Measurements from ENCODE around the gene NF1. TPM values are rescaled to one million over a fixed set of nuclear protein-coding genes. Genes with fewer than 3 reads are reported as not detected.
A peak's percentile ranks its signal among the peaks of the same experiment; 100 is the strongest.

NF1 gene
- polyA plus RNA-seq, 3 donors: 1.2 to 7.4 (median 2.1) TPM

DNA sequence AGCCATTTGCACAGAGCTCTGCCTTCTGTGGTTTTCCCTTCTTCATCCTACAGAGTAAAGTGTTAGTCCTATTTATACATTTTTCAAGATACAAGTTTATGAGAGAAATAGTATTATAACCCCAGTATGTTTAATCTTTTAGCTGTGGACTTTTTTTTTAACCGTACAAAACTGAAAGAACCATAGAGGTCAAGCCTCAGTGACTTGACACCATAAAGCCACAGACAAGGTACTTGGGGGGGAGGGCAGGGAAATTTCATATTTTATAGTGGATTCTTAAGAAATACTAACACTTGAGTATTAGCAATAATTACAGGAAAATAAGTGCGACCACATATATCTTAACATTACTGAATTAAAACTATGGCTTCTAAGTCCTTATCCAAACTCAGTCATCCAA lies 279.7 kb downstream of the NF1 start:
- Mint-ChIP-seq H3K4me3 (peak overlapping the region in 1 of 2 donors; percentile 82), H3K27ac (peak overlapping the region in 4 of 7 donors; percentile 56 to 94 (median 86)), H3K27me3 (ENCODE audit: low read depth in 3 of 3) (no peaks in the 10 kb centered on the region), H3K4me1 (peaks cover 36% of the 10 kb centered on the region), H3K36me3 (peaks cover 7 to 10% of the 10 kb centered on the region in 2 donors), H3K9me3 (no peaks in the 10 kb centered on the region)
- Histone ChIP-seq H3K27ac (ENCODE audit: low read depth in 1 of 2, low read length in 2 of 2) (peak overlapping the region in 1 of 2 donors; percentile 51), H3K9me3 (replicated peaks in 1 of 2; ENCODE audit: control insufficient read depth in 1 of 2, insufficient read depth in 1 of 2, low read length in 2 of 2) (no peaks in the 10 kb centered on the region), H2AFZ (ENCODE audit: insufficient read depth, low read depth, low read length, poor library complexity, severe bottlenecking) (peak overlapping the region; percentile 32), H4K20me1 (ENCODE audit: insufficient read depth, low read length) (no peaks in the 10 kb centered on the region), H3K4me2 (replicated peaks; ENCODE audit: extremely low read depth, low read length, poor library complexity, severe bottlenecking) (peak overlapping the region; percentile 65), H3K27me3 (ENCODE audit: control insufficient read depth in 2 of 2, insufficient read depth in 2 of 2, low read length in 2 of 2) (no peaks in the 10 kb centered on the region), H3K4me3 (replicated peaks in 1 of 3; ENCODE audit: low read depth in 2 of 3, low read length in 3 of 3) (peak overlapping the region in 1 of 3 experiments; percentile 59), H3K79me2 (ENCODE audit: insufficient read depth, low read length) (peaks cover 6% of the 10 kb centered on the region), H3K36me3 (replicated peaks in 1 of 2; ENCODE audit: control insufficient read depth in 1 of 2, insufficient read depth in 2 of 2, low read length in 2 of 2) (peaks cover 0 to 2% of the 10 kb centered on the region in 2 donors), H3K4me1 (ENCODE audit: control insufficient read depth in 1 of 2, insufficient read depth in 2 of 2, low read length in 2 of 2) (peaks cover 32 to 35% of the 10 kb centered on the region in 2 donors), H3K9ac (ENCODE audit: insufficient read depth, low read length, poor library complexity, severe bottlenecking) (no peak overlapping the region)
- DNase-seq: no peak
- TF ChIP-seq CTCF (IDR thresholded peaks at IDR 0.05): no peak
- intact Hi-C loops (cut with micrococcal nuclease): no loop called here
- no CpG with 5 or more reads among the region's 2 CpGs for WGBS (ENCODE audit: insufficient coverage)

DNA sequence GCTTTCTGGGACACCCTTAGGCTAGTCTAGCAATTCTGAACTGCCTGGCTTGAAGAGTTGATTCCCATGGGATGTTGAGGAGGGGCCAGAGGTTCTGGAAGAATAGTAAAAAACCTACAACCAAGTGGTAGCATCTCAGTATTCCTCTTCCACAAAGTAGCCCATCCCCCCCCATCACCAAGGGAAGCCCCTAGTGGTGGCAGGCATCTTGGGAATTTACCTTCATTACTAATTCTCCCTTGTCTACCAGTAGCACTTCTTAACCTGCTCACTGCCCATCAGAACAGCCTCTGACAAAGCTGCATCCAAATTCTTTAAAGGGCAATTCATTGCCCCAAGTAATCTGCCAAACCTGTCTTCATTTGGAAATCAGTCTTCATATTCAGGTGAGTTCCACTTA lies 283.9 kb downstream of the NF1 start:
- H3K27me3 ChIP-seq (ENCODE audit: control insufficient read depth in 2 of 2, insufficient read depth in 2 of 2, low read length in 2 of 2): no peaks in the 10 kb centered on the region
- Mint-ChIP-seq H3K9me3 (no peaks in the 10 kb centered on the region), H3K36me3 (peaks cover 9 to 14% of the 10 kb centered on the region in 2 donors), H3K27me3 (ENCODE audit: low read depth in 3 of 3) (no peaks in the 10 kb centered on the region), H3K27ac (peak overlapping the region in 1 of 7 donors; percentile 35), H3K4me1 (peaks cover 9% of the 10 kb centered on the region), H3K4me3 (no peak overlapping the region)
- no peak for DNase-seq
- H3K4me2 ChIP-seq (replicated peaks; ENCODE audit: extremely low read depth, low read length, poor library complexity, severe bottlenecking): no peak overlapping the region
- no peak overlapping the region for H3K27ac ChIP-seq (ENCODE audit: low read depth in 1 of 2, low read length in 2 of 2)
- no peaks in the 10 kb centered on the region for H3K79me2 ChIP-seq (ENCODE audit: insufficient read depth, low read length)
- TF ChIP-seq CTCF (IDR thresholded peaks at IDR 0.05): no peak
- no peaks in the 10 kb centered on the region for H3K9me3 ChIP-seq (replicated peaks in 1 of 2; ENCODE audit: control insufficient read depth in 1 of 2, insufficient read depth in 1 of 2, low read length in 2 of 2)
- no peak overlapping the region for H2AFZ ChIP-seq (ENCODE audit: insufficient read depth, low read depth, low read length, poor library complexity, severe bottlenecking)
- no peaks in the 10 kb centered on the region for H3K36me3 ChIP-seq (replicated peaks in 1 of 2; ENCODE audit: control insufficient read depth in 1 of 2, insufficient read depth in 2 of 2, low read length in 2 of 2)
- H3K9ac ChIP-seq (ENCODE audit: insufficient read depth, low read length, poor library complexity, severe bottlenecking): no peak overlapping the region
- intact Hi-C loops (cut with micrococcal nuclease): no loop called here
- peaks cover 10 to 11% of the 10 kb centered on the region in 2 donors for H3K4me1 ChIP-seq (ENCODE audit: control insufficient read depth in 1 of 2, insufficient read depth in 2 of 2, low read length in 2 of 2)
- H3K4me3 ChIP-seq (replicated peaks in 1 of 3; ENCODE audit: low read depth in 2 of 3, low read length in 3 of 3): no peak overlapping the region
- no peaks in the 10 kb centered on the region for H4K20me1 ChIP-seq (ENCODE audit: insufficient read depth, low read length)
